HUES64 (cell line): ENCODE data around the gene ATP10D.

ENCODE experiments used
- H3K27ac ChIP-seq: 2 replicates; pipeline ENCODE4 v1.7.0; 2013; ENCODE audit warnings: low read depth, low read length, inconsistent platforms
- H3K27me3 ChIP-seq: 2 replicates; pipeline ENCODE4 v1.6.1; 2013; ENCODE audit warnings: mild to moderate bottlenecking, low read length; ENCODE audit not compliant: insufficient read depth
- H3K36me3 ChIP-seq: 2 replicates; pipeline ENCODE4 v1.6.1; 2013; ENCODE audit warnings: mild to moderate bottlenecking, low read length; ENCODE audit not compliant: insufficient read depth
- H3K4me1 ChIP-seq: 2 replicates; pipeline ENCODE4 v1.6.1; 2013; ENCODE audit warnings: mild to moderate bottlenecking, low read length, moderate library complexity; ENCODE audit not compliant: insufficient read depth
- H3K4me3 ChIP-seq: 2 replicates; pipeline ENCODE4 v1.5.1; 2013; ENCODE audit warnings: mild to moderate bottlenecking, low read length, moderate library complexity
- H3K9ac ChIP-seq: 2 replicates; pipeline ENCODE4 v1.6.1; 2013; ENCODE audit warnings: mild to moderate bottlenecking, low read depth, low read length
- H3K9me3 ChIP-seq: 2 replicates; pipeline ENCODE4 v1.6.1; 2013; ENCODE audit warnings: low read depth, low read length; ENCODE audit not compliant: insufficient read depth
- WGBS: fragments of 150-250, 120-280 bp; methylation state at CpG from one replicate; pipeline ENCODE4 v1.1.7; 2013; ENCODE audit warnings: missing lambda C conversion rate; 5-methylcytosine and 5-hydroxymethylcytosine counted together

Gene ATP10D

GRCh38 chr4:47488706-47489105, 3.6 kb downstream of the ATP10D start:
- no peak overlapping the region for H3K4me3 ChIP-seq
- peaks cover 9% of the 10 kb centered on the region for H3K27me3 ChIP-seq
- peaks cover 8% of the 10 kb centered on the region for H3K4me1 ChIP-seq
- H3K9me3 ChIP-seq, result no peaks in the 10 kb centered on the region
- H3K9ac ChIP-seq, result no peak overlapping the region
- WGBS, result 50% methylated on average over 2 of the region's 3 CpGs
- no peak overlapping the region for H3K27ac ChIP-seq
- H3K36me3 ChIP-seq, result no peaks in the 10 kb centered on the region

DNA sequence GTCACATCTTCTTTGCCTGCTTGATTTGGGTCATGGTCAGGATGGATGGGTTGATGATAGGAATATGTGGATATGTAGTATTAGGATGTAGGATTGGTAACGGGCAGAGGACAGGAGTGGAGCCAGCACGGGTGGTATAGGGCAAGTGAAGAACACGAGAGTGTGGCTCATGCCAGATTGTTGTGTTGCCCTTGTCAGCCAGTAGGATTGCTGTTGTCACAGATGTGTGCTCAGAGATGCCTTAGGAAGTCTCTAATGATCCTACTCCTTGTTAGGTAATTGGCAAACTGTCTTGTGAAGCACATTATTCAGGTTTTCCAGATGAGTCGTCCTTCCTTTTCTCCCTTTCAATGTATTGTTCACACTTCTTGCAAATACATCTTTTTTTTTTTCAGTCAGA, 5.5 kb downstream of the ATP10D start:
- peaks cover 6% of the 10 kb centered on the region for H3K4me1 ChIP-seq
- 56% methylated on average over 4 of the region's 4 CpGs for WGBS

GRCh38 chr4:47493238-47494123, 8.4 kb downstream of the ATP10D start:
- H3K9ac ChIP-seq, result no peak overlapping the region
- H3K27me3 ChIP-seq, result no peaks in the 10 kb centered on the region
- no peaks in the 10 kb centered on the region for H3K36me3 ChIP-seq
- H3K4me1 ChIP-seq, result no peaks in the 10 kb centered on the region
- no peaks in the 10 kb centered on the region for H3K9me3 ChIP-seq
- WGBS, result 91% methylated on average over 2 of the region's 3 CpGs
- H3K4me3 ChIP-seq, result no peak overlapping the region
- H3K27ac ChIP-seq, result no peak overlapping the region

More for the DNA sequence above, 5.5 kb downstream of the ATP10D start:
- H3K9ac ChIP-seq, result no peak overlapping the region
- H3K36me3 ChIP-seq, result no peaks in the 10 kb centered on the region
- H3K9me3 ChIP-seq, result no peaks in the 10 kb centered on the region
- H3K27me3 ChIP-seq, result peaks cover 9% of the 10 kb centered on the region
- no peak overlapping the region for H3K4me3 ChIP-seq
- H3K27ac ChIP-seq, result no peak overlapping the region

DNA sequence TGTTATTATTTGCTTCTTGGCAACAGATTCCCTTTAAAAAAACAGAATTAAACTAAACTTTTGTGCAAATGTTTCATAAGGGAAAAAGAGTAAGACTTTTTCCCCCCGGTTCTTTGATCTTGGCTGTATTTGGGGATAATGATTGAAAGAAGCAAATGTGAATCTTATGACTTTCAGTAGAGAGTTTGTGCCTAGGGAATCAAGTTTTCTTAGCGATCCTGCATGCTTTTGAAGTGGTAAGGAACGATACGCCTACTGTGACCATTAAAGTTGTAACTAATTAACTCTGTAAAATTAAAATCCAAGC, 9.0 kb downstream of the ATP10D start:
- Histone ChIP-seq H3K9me3 (no peaks in the 10 kb centered on the region), H3K27ac (no peak overlapping the region), H3K36me3 (no peaks in the 10 kb centered on the region), H3K4me1 (no peaks in the 10 kb centered on the region), H3K27me3 (no peaks in the 10 kb centered on the region), H3K9ac (no peak overlapping the region), H3K4me3 (no peak overlapping the region)
- 67% methylated on average over 3 of the region's 4 CpGs for WGBS

GRCh38 chr4:47498899-47499298, 13.8 kb downstream of the ATP10D start:
- Histone ChIP-seq H3K4me1 (no peaks in the 10 kb centered on the region), H3K27ac (no peak overlapping the region), H3K9me3 (no peaks in the 10 kb centered on the region), H3K36me3 (no peaks in the 10 kb centered on the region), H3K9ac (no peak overlapping the region), H3K27me3 (no peaks in the 10 kb centered on the region), H3K4me3 (no peak overlapping the region)
- WGBS, result 83% methylated on average over 6 of the region's 6 CpGs

- WGBS, result no CpG with 5 or more reads among the region's 2 CpGs
- Histone ChIP-seq H3K4me3 (no peak overlapping the region), H3K27ac (no peak overlapping the region), H3K9ac (no peak overlapping the region), H3K4me1 (no peaks in the 10 kb centered on the region), H3K36me3 (no peaks in the 10 kb centered on the region), H3K9me3 (no peaks in the 10 kb centered on the region), H3K27me3 (no peaks in the 10 kb centered on the region)
Measured at GRCh38 chr4:47499700-47500099, 14.6 kb downstream of the ATP10D start.

GRCh38 chr4:47500776-47501175, 15.7 kb downstream of the ATP10D start:
- Histone ChIP-seq H3K4me3 (no peak overlapping the region), H3K27me3 (no peaks in the 10 kb centered on the region), H3K9me3 (no peaks in the 10 kb centered on the region), H3K27ac (no peak overlapping the region), H3K9ac (no peak overlapping the region), H3K36me3 (no peaks in the 10 kb centered on the region), H3K4me1 (no peaks in the 10 kb centered on the region)
- WGBS, result 61% methylated on average over 3 of the region's 3 CpGs

DNA sequence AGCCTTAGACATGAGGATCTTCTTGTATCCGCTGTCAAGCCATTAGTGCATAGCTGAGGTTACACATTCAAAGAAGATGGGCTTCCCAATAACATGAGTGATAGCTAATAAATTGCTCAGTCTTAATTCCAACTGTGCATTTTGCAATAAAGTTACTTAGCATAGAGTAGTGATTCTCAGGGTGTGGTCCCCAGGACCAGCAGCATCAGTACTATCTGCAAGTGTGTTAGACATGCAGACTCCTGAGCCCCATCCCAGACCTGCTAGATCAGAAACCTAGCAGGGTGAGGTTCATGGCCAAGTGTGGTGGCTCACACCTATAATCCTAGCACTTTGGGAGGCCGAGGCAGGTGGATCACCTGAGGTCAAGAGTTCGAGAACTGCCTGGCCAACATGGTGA, 20.1 kb downstream of the ATP10D start:
- WGBS, result 95% methylated on average over 3 of the region's 3 CpGs
- no peaks in the 10 kb centered on the region for H3K27me3 ChIP-seq
- H3K9me3 ChIP-seq, result no peaks in the 10 kb centered on the region
- H3K36me3 ChIP-seq, result no peaks in the 10 kb centered on the region
- no peak overlapping the region for H3K4me3 ChIP-seq
- H3K4me1 ChIP-seq, result peaks cover 9% of the 10 kb centered on the region; the same call in 1 of the 2 replicates
- no peak overlapping the region for H3K27ac ChIP-seq
- H3K9ac ChIP-seq, result no peak overlapping the region

- no peak overlapping the region for H3K4me3 ChIP-seq
- H3K36me3 ChIP-seq, result no peaks in the 10 kb centered on the region
- WGBS, result no CpG with 5 or more reads among the region's 3 CpGs
- no peaks in the 10 kb centered on the region for H3K27me3 ChIP-seq
- H3K9ac ChIP-seq, result no peak overlapping the region
- no peaks in the 10 kb centered on the region for H3K9me3 ChIP-seq
- H3K27ac ChIP-seq, result no peak overlapping the region
- H3K4me1 ChIP-seq, result peaks cover 9% of the 10 kb centered on the region; the same call in 1 of the 2 replicates
Measured at GRCh38 chr4:47505666-47506065, 20.6 kb downstream of the ATP10D start.

DNA sequence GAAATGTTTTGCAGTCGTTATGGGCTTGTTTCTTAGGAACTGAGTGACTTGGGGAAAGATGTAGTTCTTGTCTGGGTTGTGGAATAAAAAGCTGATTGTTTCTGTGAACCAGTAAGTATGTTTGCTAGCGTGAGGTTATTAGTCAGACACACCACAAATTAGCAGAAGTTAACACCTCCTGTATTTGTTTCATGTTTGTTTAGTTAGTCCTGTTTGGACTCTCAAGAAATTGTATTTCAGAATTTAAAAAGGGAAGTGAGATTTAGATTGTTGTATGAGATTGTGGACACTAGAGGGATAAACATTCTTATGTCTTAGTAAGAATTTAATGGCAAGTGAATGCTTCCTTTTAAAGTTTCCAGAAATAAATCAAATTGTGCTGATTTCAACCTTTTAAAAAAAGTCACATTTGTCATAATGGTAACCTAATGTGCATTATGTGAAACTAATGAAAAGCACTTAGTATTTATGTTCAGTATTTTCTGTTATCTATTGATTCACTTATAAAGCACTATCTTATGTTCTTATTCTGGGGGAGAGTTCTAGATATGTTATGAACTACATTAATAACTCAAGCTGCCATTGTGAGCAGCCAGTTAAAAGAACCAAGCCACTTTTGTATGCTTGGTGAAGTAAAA, 25.6 kb downstream of the ATP10D start:
- Histone ChIP-seq H3K27ac (no peak overlapping the region), H3K36me3 (no peaks in the 10 kb centered on the region), H3K4me3 (no peak overlapping the region), H3K4me1 (peaks cover 9% of the 10 kb centered on the region; the same call in 1 of the 2 replicates), H3K27me3 (no peaks in the 10 kb centered on the region), H3K9ac (no peak overlapping the region), H3K9me3 (no peaks in the 10 kb centered on the region)
- 66% methylated on average over 1 of the region's 2 CpGs for WGBS

- H3K4me3 ChIP-seq, result no peak overlapping the region
- WGBS, result 95% methylated on average over 1 of the region's 1 CpG
- no peaks in the 10 kb centered on the region for H3K9me3 ChIP-seq
- no peaks in the 10 kb centered on the region for H3K36me3 ChIP-seq
- H3K27me3 ChIP-seq, result no peaks in the 10 kb centered on the region
- peaks cover 9% of the 10 kb centered on the region; the same call in 1 of the 2 replicates for H3K4me1 ChIP-seq
- no peak overlapping the region for H3K27ac ChIP-seq
- H3K9ac ChIP-seq, result no peak overlapping the region
Measured at GRCh38 chr4:47513461-47513860, 28.4 kb downstream of the ATP10D start.
